Measurements from ENCODE around the gene SULT1C3.

Gene SULT1C3

GRCh38 chr2:108222261-108222660 lies 17.5 kb upstream of the SULT1C3 start:
- DNase-seq (ENCODE audit: extremely low spot score), result no peak
- no peak for TF ChIP-seq CTCF (IDR thresholded peaks at IDR 0.05; ENCODE audit: control extremely low read depth, extremely low read depth, low read depth, missing control alignments)
- ChIA-PET CTCF (no interaction called here), POLR2A (no interaction called here)

GRCh38 chr2:108223573-108223972 lies 16.2 kb upstream of the SULT1C3 start:
- no peak for TF ChIP-seq CTCF (IDR thresholded peaks at IDR 0.05; ENCODE audit: control extremely low read depth, extremely low read depth, low read depth, missing control alignments)
- CTCF ChIA-PET, result no interaction called here
- POLR2A ChIA-PET, result no interaction called here
- no peak for DNase-seq (ENCODE audit: extremely low spot score)

- ChIA-PET POLR2A (no interaction called here), CTCF (no interaction called here)
- no peak for TF ChIP-seq CTCF (IDR thresholded peaks at IDR 0.05; ENCODE audit: control extremely low read depth, extremely low read depth, low read depth, missing control alignments)
- no peak for DNase-seq (ENCODE audit: extremely low spot score)
These were observed 15.7 kb upstream of the SULT1C3 start for GRCh38 chr2:108224022-108224421.

GRCh38 chr2:108226564-108226963 lies 13.2 kb upstream of the SULT1C3 start:
- POLR2A ChIA-PET, result no interaction called here
- no peak for DNase-seq (ENCODE audit: extremely low spot score)
- CTCF ChIA-PET, result no interaction called here
- no peak for TF ChIP-seq CTCF (IDR thresholded peaks at IDR 0.05; ENCODE audit: control extremely low read depth, extremely low read depth, low read depth, missing control alignments)

- CTCF ChIA-PET, result interaction anchor here (0.8 to 1.0 kb wide), 2 partner anchors 8 to 12 kb away, joined by 3 read pairs; no protein-coding TSS in a partner anchor
- no peak for DNase-seq (ENCODE audit: extremely low spot score)
- POLR2A ChIA-PET, result no interaction called here
- no peak for TF ChIP-seq CTCF (IDR thresholded peaks at IDR 0.05; ENCODE audit: control extremely low read depth, extremely low read depth, low read depth, missing control alignments)
These were observed 11.8 kb upstream of the SULT1C3 start for GRCh38 chr2:108228006-108228405.

- DNase-seq (ENCODE audit: extremely low spot score), result no peak
- TF ChIP-seq CTCF (IDR thresholded peaks at IDR 0.05; ENCODE audit: control extremely low read depth, extremely low read depth, low read depth, missing control alignments), result no peak
- ChIA-PET CTCF (interaction anchor here (0.8 to 1.0 kb wide), 2 partner anchors 9 to 12 kb away, joined by 3 read pairs; no protein-coding TSS in a partner anchor), POLR2A (no interaction called here)
These were observed 11.2 kb upstream of the SULT1C3 start for GRCh38 chr2:108228537-108228936.

- ChIA-PET POLR2A (no interaction called here), CTCF (no interaction called here)
- DNase-seq (ENCODE audit: extremely low spot score), result no peak
- TF ChIP-seq CTCF (IDR thresholded peaks at IDR 0.05; ENCODE audit: control extremely low read depth, extremely low read depth, low read depth, missing control alignments), result no peak
These were observed 9.9 kb upstream of the SULT1C3 start for GRCh38 chr2:108229875-108230274.

Measured in GM10248 (cell line).